ENCODE measurements around the gene PRIMA1. TPM values are rescaled to one million over a fixed set of nuclear protein-coding genes. Genes with fewer than 3 reads are reported as not detected.

The PRIMA1 gene
- polyA plus RNA-seq, 1 of the 3 experiments (the other 2 are of a cell fraction), result 0.18 TPM

DNA sequence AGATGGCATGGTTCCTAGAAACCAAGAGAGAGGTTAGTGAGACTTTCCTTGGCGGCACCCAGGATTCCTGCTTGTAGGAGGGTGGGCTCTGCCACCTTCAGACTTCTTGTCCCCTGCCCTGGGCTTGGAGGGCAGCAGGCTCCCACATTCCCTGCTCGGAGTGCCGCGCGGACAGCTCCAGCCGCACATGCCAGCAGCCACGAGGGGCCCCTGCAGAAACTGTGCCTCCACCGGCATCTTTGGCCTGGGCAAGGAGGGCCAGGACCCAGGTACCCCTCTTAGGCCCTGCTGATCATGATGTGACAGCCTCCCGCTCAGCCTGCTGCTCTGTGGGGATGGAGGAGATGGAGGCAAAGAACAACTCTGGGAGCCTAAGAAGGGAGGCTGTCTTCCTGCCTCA, 62.3 kb downstream of the PRIMA1 start:
- H3K4me2 ChIP-seq, result no peak overlapping the region
- TF ChIP-seq YY1 (IDR thresholded peaks at IDR 0.05; ENCODE audit: low read depth) (no peak), TCF12 (IDR thresholded peaks at IDR 0.05) (no peak), FOXJ3 (CRISPR knock-in tag; IDR thresholded peaks at IDR 0.05) (no peak), GATA2 (CRISPR knock-in tag; IDR thresholded peaks at IDR 0.05) (no peak), JUND (IDR thresholded peaks at IDR 0.05) (no peak), TEAD4 (IDR thresholded peaks at IDR 0.05; ENCODE audit: borderline replicate concordance, insufficient read depth) (no peak), NFIC (IDR thresholded peaks at IDR 0.05; ENCODE audit: borderline replicate concordance) (no peak), SMC3 (IDR thresholded peaks at IDR 0.05; ENCODE audit: low read depth, low read length) (no peak), RFX5 (IDR thresholded peaks at IDR 0.05; ENCODE audit: low read length) (no peak), EP300 (IDR thresholded peaks at IDR 0.05; ENCODE audit: borderline replicate concordance in 1 of 2, low read depth in 1 of 2, low read length in 1 of 2) (no peak)
- TF ChIP-seq, protein P1, sequence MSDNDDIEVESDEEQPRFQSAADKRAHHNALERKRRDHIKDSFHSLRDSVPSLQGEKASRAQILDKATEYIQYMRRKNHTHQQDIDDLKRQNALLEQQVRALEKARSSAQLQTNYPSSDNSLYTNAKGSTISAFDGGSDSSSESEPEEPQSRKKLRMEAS (IDR thresholded peaks at IDR 0.05; ENCODE audit: low read depth), result no peak
- TF ChIP-seq, protein P2, sequence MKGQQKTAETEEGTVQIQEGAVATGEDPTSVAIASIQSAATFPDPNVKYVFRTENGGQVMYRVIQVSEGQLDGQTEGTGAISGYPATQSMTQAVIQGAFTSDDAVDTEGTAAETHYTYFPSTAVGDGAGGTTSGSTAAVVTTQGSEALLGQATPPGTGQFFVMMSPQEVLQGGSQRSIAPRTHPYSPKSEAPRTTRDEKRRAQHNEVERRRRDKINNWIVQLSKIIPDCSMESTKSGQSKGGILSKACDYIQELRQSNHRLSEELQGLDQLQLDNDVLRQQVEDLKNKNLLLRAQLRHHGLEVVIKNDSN (IDR thresholded peaks at IDR 0.05; ENCODE audit: borderline replicate concordance, low read depth), result no peak
- TF ChIP-seq, protein P3, sequence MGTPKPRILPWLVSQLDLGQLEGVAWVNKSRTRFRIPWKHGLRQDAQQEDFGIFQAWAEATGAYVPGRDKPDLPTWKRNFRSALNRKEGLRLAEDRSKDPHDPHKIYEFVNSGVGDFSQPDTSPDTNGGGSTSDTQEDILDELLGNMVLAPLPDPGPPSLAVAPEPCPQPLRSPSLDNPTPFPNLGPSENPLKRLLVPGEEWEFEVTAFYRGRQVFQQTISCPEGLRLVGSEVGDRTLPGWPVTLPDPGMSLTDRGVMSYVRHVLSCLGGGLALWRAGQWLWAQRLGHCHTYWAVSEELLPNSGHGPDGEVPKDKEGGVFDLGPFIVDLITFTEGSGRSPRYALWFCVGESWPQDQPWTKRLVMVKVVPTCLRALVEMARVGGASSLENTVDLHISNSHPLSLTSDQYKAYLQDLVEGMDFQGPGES (IDR thresholded peaks at IDR 0.05; ENCODE audit: low read depth, low read length), result no peak
- TF ChIP-seq, protein P4, sequence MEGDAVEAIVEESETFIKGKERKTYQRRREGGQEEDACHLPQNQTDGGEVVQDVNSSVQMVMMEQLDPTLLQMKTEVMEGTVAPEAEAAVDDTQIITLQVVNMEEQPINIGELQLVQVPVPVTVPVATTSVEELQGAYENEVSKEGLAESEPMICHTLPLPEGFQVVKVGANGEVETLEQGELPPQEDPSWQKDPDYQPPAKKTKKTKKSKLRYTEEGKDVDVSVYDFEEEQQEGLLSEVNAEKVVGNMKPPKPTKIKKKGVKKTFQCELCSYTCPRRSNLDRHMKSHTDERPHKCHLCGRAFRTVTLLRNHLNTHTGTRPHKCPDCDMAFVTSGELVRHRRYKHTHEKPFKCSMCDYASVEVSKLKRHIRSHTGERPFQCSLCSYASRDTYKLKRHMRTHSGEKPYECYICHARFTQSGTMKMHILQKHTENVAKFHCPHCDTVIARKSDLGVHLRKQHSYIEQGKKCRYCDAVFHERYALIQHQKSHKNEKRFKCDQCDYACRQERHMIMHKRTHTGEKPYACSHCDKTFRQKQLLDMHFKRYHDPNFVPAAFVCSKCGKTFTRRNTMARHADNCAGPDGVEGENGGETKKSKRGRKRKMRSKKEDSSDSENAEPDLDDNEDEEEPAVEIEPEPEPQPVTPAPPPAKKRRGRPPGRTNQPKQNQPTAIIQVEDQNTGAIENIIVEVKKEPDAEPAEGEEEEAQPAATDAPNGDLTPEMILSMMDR (IDR thresholded peaks at IDR 0.05), result no peak
- ChIA-PET CTCF (no interaction called here), POLR2A (no interaction called here)
- H3K27me3 ChIP-seq (ENCODE audit: insufficient read depth), result no peaks in the 10 kb centered on the region
- no peak for DNase-seq
- H3K9ac ChIP-seq, result no peak overlapping the region
- no peaks in the 10 kb centered on the region for H3K4me1 ChIP-seq (ENCODE audit: control insufficient read depth in 1 of 2, insufficient read depth in 2 of 2, low read depth in 1 of 2, low read length in 1 of 2)
- 62% methylated on average over 7 of the region's 9 CpGs for WGBS (ENCODE audit: low lambda C conversion rate)
- no peaks in the 10 kb centered on the region for H4K20me1 ChIP-seq (ENCODE audit: insufficient read depth)
- no peaks in the 10 kb centered on the region for H3K9me3 ChIP-seq
- H3K4me3 ChIP-seq (ENCODE audit: low read depth in 2 of 2, low read length in 1 of 2), result no peak overlapping the region
- no peaks in the 10 kb centered on the region for H3K36me3 ChIP-seq (replicated peaks in 1 of 2; ENCODE audit: control insufficient read depth in 1 of 2, insufficient read depth in 2 of 2, low read length in 1 of 2)
- no peaks in the 10 kb centered on the region for H3K79me2 ChIP-seq (ENCODE audit: insufficient read depth)
- no peaks in the 10 kb centered on the region for H3K9me2 ChIP-seq
- no peak overlapping the region for H3K27ac ChIP-seq (ENCODE audit: low read depth in 2 of 2, low read length in 1 of 2)
- no peaks in the 10 kb centered on the region for H3F3A ChIP-seq (replicated peaks; ENCODE audit: insufficient read depth)
- no peak overlapping the region for H2AFZ ChIP-seq (ENCODE audit: low read depth)

DNA sequence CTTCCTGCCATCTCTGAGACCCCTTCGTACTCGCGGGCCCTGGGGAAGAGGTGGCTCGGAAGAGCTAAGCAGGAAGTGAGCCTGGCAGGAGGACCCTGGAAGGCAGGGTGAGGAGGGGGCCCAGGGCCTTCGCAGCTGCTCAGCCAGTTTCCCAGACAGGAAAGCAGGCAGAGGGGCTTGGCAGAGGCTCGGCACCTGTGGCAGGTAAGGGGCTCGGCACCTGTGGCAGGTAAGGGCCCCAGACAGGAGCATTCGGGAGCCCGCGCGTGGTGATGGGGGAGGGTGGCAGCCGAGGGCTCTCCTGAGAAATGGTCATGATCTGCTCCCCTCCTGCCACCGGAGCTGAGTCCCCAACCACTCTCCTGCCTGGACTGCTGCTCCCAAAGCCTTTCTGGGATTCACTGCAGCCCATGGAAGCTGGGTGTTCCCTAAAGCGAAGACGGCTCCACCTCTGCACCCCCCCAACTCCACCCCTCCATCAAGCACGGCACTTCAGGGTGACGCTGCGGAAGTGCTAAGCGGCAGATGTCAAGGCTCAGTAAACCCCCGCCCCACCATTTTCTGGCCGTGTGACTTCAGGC, 63.2 kb downstream of the PRIMA1 start:
- ChIA-PET POLR2A (interaction anchor here (1.8 kb wide), 1 partner anchor 9 kb away, joined by 4 read pairs; no protein-coding TSS in a partner anchor), CTCF (no interaction called here)
- Histone ChIP-seq H3K79me2 (ENCODE audit: insufficient read depth) (no peaks in the 10 kb centered on the region), H3K9me2 (no peaks in the 10 kb centered on the region), H3K9me3 (no peaks in the 10 kb centered on the region), H3K4me1 (ENCODE audit: control insufficient read depth in 1 of 2, insufficient read depth in 2 of 2, low read depth in 1 of 2, low read length in 1 of 2) (no peaks in the 10 kb centered on the region), H3K36me3 (replicated peaks in 1 of 2; ENCODE audit: control insufficient read depth in 1 of 2, insufficient read depth in 2 of 2, low read length in 1 of 2) (no peaks in the 10 kb centered on the region), H3F3A (replicated peaks; ENCODE audit: insufficient read depth) (no peaks in the 10 kb centered on the region), H3K4me3 (ENCODE audit: low read depth in 2 of 2, low read length in 1 of 2) (no peak overlapping the region), H3K4me2 (no peak overlapping the region), H3K9ac (no peak overlapping the region), H2AFZ (ENCODE audit: low read depth) (no peak overlapping the region), H3K27ac (ENCODE audit: low read depth in 2 of 2, low read length in 1 of 2) (no peak overlapping the region), H3K27me3 (ENCODE audit: insufficient read depth) (no peaks in the 10 kb centered on the region), H4K20me1 (ENCODE audit: insufficient read depth) (no peaks in the 10 kb centered on the region)
- DNase-seq, result no peak
- WGBS (ENCODE audit: low lambda C conversion rate), result 49% methylated on average over 15 of the region's 21 CpGs
- no peak for TF ChIP-seq JUND (IDR thresholded peaks at IDR 0.05)
- no peak for TF ChIP-seq GABPA (IDR thresholded peaks at IDR 0.05; ENCODE audit: low read depth)
- TF ChIP-seq TCF12 (IDR thresholded peaks at IDR 0.05), result no peak
- no peak for TF ChIP-seq EP300 (IDR thresholded peaks at IDR 0.05; ENCODE audit: borderline replicate concordance in 1 of 2, low read depth in 1 of 2, low read length in 1 of 2)
- no peak for TF ChIP-seq YY1 (IDR thresholded peaks at IDR 0.05; ENCODE audit: low read depth)
- TF ChIP-seq POLR2AphosphoS5 (IDR thresholded peaks at IDR 0.05; ENCODE audit: low read depth, low read length), result no peak
- TF ChIP-seq EZH2phosphoT487 (IDR thresholded peaks at IDR 0.05; ENCODE audit: borderline replicate concordance, low read depth), result no peak
- TF ChIP-seq, protein P5, sequence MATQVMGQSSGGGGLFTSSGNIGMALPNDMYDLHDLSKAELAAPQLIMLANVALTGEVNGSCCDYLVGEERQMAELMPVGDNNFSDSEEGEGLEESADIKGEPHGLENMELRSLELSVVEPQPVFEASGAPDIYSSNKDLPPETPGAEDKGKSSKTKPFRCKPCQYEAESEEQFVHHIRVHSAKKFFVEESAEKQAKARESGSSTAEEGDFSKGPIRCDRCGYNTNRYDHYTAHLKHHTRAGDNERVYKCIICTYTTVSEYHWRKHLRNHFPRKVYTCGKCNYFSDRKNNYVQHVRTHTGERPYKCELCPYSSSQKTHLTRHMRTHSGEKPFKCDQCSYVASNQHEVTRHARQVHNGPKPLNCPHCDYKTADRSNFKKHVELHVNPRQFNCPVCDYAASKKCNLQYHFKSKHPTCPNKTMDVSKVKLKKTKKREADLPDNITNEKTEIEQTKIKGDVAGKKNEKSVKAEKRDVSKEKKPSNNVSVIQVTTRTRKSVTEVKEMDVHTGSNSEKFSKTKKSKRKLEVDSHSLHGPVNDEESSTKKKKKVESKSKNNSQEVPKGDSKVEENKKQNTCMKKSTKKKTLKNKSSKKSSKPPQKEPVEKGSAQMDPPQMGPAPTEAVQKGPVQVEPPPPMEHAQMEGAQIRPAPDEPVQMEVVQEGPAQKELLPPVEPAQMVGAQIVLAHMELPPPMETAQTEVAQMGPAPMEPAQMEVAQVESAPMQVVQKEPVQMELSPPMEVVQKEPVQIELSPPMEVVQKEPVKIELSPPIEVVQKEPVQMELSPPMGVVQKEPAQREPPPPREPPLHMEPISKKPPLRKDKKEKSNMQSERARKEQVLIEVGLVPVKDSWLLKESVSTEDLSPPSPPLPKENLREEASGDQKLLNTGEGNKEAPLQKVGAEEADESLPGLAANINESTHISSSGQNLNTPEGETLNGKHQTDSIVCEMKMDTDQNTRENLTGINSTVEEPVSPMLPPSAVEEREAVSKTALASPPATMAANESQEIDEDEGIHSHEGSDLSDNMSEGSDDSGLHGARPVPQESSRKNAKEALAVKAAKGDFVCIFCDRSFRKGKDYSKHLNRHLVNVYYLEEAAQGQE (IDR thresholded peaks at IDR 0.05; ENCODE audit: low read depth, low read length), result no peak
- TF ChIP-seq FOXJ3 (CRISPR knock-in tag; IDR thresholded peaks at IDR 0.05), result no peak
- no peak for TF ChIP-seq RCOR1 (IDR thresholded peaks at IDR 0.05; ENCODE audit: low read length)
- no peak for TF ChIP-seq SIN3A (IDR thresholded peaks at IDR 0.05; ENCODE audit: borderline replicate concordance, low read depth, low read length)
- TF ChIP-seq GATA2 (CRISPR knock-in tag; IDR thresholded peaks at IDR 0.05), result no peak
- TF ChIP-seq RAD21 (IDR thresholded peaks at IDR 0.05; ENCODE audit: low read length), result no peak

Data from SK-N-SH (cell line).